Ishikawa (cell line): Measurements from ENCODE around the gene ATP10A.

Experiments used
- EGR1 ChIP-seq: IDR thresholded peaks from 2 replicates; pipeline ENCODE4 v1.6.1; 2012
- EP300 ChIP-seq: IDR thresholded peaks from 2 replicates; pipeline ENCODE4 v1.6.1; 2012; ENCODE audit warnings: borderline replicate concordance
- FOXM1 ChIP-seq: IDR thresholded peaks from 2 replicates; pipeline ENCODE4 v1.6.1; 2012; ENCODE audit warnings: low read depth, borderline replicate concordance
- NFIC ChIP-seq: IDR thresholded peaks from 2 replicates; pipeline ENCODE4 v1.6.1; 2012
- TAF1 ChIP-seq: IDR thresholded peaks from 2 replicates; pipeline ENCODE4 v1.6.1; 2012; ENCODE audit warnings: low read depth, mild to moderate bottlenecking
- TF ChIP-seq, protein P1 (sequence below): IDR thresholded peaks from 2 replicates; pipeline ENCODE4 v1.6.1; 2012; ENCODE audit warnings: low read depth, mild to moderate bottlenecking

- TF ChIP-seq EP300 (no peak), FOXM1 (no peak), NFIC (no peak), TAF1 (no peak), EGR1 (no peak)
- TF ChIP-seq, protein P1, sequence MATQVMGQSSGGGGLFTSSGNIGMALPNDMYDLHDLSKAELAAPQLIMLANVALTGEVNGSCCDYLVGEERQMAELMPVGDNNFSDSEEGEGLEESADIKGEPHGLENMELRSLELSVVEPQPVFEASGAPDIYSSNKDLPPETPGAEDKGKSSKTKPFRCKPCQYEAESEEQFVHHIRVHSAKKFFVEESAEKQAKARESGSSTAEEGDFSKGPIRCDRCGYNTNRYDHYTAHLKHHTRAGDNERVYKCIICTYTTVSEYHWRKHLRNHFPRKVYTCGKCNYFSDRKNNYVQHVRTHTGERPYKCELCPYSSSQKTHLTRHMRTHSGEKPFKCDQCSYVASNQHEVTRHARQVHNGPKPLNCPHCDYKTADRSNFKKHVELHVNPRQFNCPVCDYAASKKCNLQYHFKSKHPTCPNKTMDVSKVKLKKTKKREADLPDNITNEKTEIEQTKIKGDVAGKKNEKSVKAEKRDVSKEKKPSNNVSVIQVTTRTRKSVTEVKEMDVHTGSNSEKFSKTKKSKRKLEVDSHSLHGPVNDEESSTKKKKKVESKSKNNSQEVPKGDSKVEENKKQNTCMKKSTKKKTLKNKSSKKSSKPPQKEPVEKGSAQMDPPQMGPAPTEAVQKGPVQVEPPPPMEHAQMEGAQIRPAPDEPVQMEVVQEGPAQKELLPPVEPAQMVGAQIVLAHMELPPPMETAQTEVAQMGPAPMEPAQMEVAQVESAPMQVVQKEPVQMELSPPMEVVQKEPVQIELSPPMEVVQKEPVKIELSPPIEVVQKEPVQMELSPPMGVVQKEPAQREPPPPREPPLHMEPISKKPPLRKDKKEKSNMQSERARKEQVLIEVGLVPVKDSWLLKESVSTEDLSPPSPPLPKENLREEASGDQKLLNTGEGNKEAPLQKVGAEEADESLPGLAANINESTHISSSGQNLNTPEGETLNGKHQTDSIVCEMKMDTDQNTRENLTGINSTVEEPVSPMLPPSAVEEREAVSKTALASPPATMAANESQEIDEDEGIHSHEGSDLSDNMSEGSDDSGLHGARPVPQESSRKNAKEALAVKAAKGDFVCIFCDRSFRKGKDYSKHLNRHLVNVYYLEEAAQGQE, result no peak
Measured at GRCh38 chr15:25742041-25742730, 120.9 kb downstream of the ATP10A start.
